PC-9 (cell line): ENCODE measurements around the gene HPD.
A peak's percentile ranks its signal among the peaks of the same experiment; 100 is the strongest.

Experiments used
- EZH2 ChIP-seq: fragments of 200-600 bp; sonication (generic); IDR thresholded peaks from 2 replicates; pipeline ENCODE4 v1.8.0; 2017; ENCODE audit warnings: antibody characterized with exemption, low read depth
- TF ChIP-seq, protein P1 (sequence below): fragments of 200-600 bp; sonication (generic); conservative IDR thresholded peaks from 2 replicates; pipeline ENCODE4 v1.6.1; 2017; ENCODE audit warnings: mixed run types, antibody characterized with exemption, mild to moderate bottlenecking, moderate library complexity

DNA sequence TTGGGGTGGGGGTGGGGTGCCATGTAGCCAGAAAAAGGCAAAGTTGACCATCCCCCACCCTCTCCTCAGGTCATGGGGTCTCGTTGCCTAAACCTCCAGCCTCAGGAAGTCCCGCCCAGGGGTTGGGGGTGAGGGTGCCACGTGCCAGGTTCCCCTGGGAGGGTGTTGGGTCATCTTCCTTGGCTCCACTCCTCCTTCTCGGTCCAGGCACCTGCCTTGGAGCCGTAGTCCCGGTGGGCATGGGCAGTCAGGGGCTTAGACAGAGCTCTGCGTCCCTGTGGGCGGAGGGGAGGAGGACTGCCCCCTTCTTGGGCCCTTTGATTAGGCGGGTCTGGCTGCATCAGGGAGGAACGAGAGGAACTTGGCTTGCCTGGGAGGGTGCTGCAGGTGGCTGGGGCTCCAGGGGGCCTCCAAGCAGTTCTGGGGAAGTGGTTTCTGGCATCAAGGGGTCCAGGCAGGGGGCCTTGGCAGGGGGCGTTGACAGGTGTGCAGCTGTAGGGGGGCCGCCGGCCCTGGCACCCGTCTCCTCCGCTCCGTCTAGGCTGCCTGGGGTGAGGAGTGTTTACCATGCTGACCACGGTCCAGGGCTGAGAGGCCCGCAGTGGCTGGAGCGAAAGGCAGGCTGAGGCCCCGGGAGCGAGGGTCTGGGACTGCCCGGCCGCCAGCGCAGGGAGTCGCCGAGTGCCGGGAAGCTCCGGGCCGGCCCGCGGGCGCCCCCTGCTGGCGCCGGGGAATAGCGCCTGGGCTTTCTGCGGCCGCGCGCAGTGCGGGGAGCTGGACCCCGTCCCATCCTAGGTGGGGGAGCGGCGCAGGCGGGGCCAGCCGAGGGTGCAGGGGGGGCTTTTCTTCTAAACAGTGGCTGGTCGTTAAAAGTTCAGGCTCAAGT lies 47.0 kb downstream of the HPD start:
- TF ChIP-seq, protein P1, sequence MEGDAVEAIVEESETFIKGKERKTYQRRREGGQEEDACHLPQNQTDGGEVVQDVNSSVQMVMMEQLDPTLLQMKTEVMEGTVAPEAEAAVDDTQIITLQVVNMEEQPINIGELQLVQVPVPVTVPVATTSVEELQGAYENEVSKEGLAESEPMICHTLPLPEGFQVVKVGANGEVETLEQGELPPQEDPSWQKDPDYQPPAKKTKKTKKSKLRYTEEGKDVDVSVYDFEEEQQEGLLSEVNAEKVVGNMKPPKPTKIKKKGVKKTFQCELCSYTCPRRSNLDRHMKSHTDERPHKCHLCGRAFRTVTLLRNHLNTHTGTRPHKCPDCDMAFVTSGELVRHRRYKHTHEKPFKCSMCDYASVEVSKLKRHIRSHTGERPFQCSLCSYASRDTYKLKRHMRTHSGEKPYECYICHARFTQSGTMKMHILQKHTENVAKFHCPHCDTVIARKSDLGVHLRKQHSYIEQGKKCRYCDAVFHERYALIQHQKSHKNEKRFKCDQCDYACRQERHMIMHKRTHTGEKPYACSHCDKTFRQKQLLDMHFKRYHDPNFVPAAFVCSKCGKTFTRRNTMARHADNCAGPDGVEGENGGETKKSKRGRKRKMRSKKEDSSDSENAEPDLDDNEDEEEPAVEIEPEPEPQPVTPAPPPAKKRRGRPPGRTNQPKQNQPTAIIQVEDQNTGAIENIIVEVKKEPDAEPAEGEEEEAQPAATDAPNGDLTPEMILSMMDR, result peak; percentile 92
- no peak for TF ChIP-seq EZH2
